ENCODE data around the gene BCOR.

BCOR gene

DNA sequence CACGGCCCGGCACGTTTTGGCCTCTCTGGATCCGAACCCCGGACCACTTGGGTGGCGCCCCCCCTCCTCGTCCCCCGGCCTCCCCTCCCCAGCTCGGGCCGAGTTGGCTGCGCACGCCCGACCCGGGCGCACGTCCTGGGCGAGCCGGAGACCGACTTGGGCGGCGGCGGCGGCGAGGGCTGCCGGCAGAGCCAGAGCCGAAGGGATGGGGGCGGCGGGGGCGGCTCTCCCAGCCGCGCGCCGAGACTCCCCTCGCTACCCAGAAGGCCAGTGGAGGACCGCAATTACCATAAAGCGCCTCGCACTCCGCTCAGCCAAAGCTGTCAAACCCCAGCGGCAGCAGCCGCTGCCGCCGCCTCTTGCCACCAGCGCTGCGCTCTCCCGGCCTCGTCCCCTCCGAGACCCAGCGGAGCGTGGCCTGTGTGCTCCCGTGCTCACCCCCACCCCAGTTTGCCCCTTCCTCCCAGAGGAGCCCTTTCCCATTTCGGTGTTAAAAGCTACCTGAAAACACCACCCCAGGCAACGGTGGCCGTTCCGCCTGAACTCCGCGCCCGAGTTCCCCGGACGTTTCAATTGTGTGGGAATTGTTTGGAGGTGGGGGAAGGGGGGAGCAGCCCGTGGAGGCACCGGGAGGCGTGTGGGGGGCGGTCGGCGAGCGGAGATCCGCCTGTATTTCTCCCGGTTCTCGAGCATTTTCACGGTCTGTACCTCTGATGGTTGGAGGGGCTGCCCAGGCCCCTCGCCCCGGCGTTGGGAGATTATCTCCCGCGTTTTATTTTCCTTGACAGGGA lies 701 bp upstream of the BCOR start:
- under 1% methylated on average over 20 of the region's 75 CpGs for WGBS
- H4K8ac ChIP-seq (ENCODE audit: low read length): no peak overlapping the region
- H3K9me3 ChIP-seq (ENCODE audit: control insufficient read depth, low read length): no peaks in the 10 kb centered on the region
- no peak overlapping the region for H2AFZ ChIP-seq (ENCODE audit: low read depth, low read length)
- H2BK15ac ChIP-seq (ENCODE audit: low read depth, poor library complexity, severe bottlenecking): no peak overlapping the region
- H3K4me2 ChIP-seq (ENCODE audit: low read length, poor library complexity, severe bottlenecking): peak overlapping the region; percentile 87
- peak overlapping the region; percentile 62 to 78 for H3K18ac ChIP-seq (ENCODE audit: low read depth in 1 of 2, low read length in 2 of 2)
- H3K36me3 ChIP-seq (ENCODE audit: control insufficient read depth in 1 of 2, insufficient read depth in 2 of 2, low read depth in 1 of 2, low read length in 2 of 2): peaks cover 0 to 3% of the 10 kb centered on the region in 2 experiments
- H3K27ac ChIP-seq (ENCODE audit: low read length, poor library complexity, severe bottlenecking): peak overlapping the region; percentile 38
- peak overlapping the region in 1 of 2 experiments; percentile 28 for H3K4ac ChIP-seq (ENCODE audit: low read depth in 1 of 2, low read length in 2 of 2)
- H4K91ac ChIP-seq (ENCODE audit: low read length): no peak overlapping the region
- peaks cover 0 to 49% of the 10 kb centered on the region in 2 experiments for H3K27me3 ChIP-seq (ENCODE audit: control insufficient read depth in 1 of 2, insufficient read depth in 1 of 2, low read length in 2 of 2)
- H3K4me3 ChIP-seq (ENCODE audit: insufficient read depth in 1 of 2, low read depth in 1 of 2, low read length in 2 of 2): peak overlapping the region; percentile 69 to 71
- H2BK5ac ChIP-seq (ENCODE audit: low read depth, low read length, poor library complexity, severe bottlenecking): no peak overlapping the region
- no peak overlapping the region for H2AK5ac ChIP-seq (ENCODE audit: low read length, severe bottlenecking)
- H3K79me1 ChIP-seq (replicated peaks; ENCODE audit: low read length, poor library complexity, severe bottlenecking): peaks cover 6% of the 10 kb centered on the region
- H2BK120ac ChIP-seq (ENCODE audit: low read depth, low read length): no peak overlapping the region
- DNase-seq: peak; percentile 78
- H3K4me1 ChIP-seq (ENCODE audit: control insufficient read depth, insufficient read depth, low read depth, low read length): peaks cover 9% of the 10 kb centered on the region
- H3K14ac ChIP-seq (ENCODE audit: low read length in 2 of 2): peak overlapping the region in 1 of 2 experiments; percentile 48
- no peak overlapping the region for H2BK12ac ChIP-seq (ENCODE audit: low read length in 2 of 2)
- H3K9ac ChIP-seq (ENCODE audit: low read length): no peak overlapping the region
- no peak overlapping the region for H3K23ac ChIP-seq (ENCODE audit: low read length in 2 of 2)

- no peak overlapping the region for H3K18ac ChIP-seq (ENCODE audit: low read depth in 1 of 2, low read length in 2 of 2)
- H2BK12ac ChIP-seq (ENCODE audit: low read length in 2 of 2): no peak overlapping the region
- H4K8ac ChIP-seq (ENCODE audit: low read length): no peak overlapping the region
- no CpG with 5 or more reads among the region's 42 CpGs for WGBS
- H2BK15ac ChIP-seq (ENCODE audit: low read depth, poor library complexity, severe bottlenecking): peak overlapping the region; percentile 52
- no peak overlapping the region for H2BK5ac ChIP-seq (ENCODE audit: low read depth, low read length, poor library complexity, severe bottlenecking)
- no peak overlapping the region for H2AFZ ChIP-seq (ENCODE audit: low read depth, low read length)
- peaks cover 13% of the 10 kb centered on the region for H3K4me1 ChIP-seq (ENCODE audit: control insufficient read depth, insufficient read depth, low read depth, low read length)
- H2BK120ac ChIP-seq (ENCODE audit: low read depth, low read length): peak overlapping the region; percentile 49
- no peak overlapping the region for H3K4ac ChIP-seq (ENCODE audit: low read depth in 1 of 2, low read length in 2 of 2)
- no peak overlapping the region for H3K27ac ChIP-seq (ENCODE audit: low read length, poor library complexity, severe bottlenecking)
- peaks cover 4% of the 10 kb centered on the region for H3K79me1 ChIP-seq (replicated peaks; ENCODE audit: low read length, poor library complexity, severe bottlenecking)
- H3K36me3 ChIP-seq (ENCODE audit: control insufficient read depth in 1 of 2, insufficient read depth in 2 of 2, low read depth in 1 of 2, low read length in 2 of 2): no peaks in the 10 kb centered on the region
- no peak overlapping the region for H4K91ac ChIP-seq (ENCODE audit: low read length)
- peak overlapping the region; percentile 53 for H3K4me2 ChIP-seq (ENCODE audit: low read length, poor library complexity, severe bottlenecking)
- H3K9me3 ChIP-seq (ENCODE audit: control insufficient read depth, low read length): no peaks in the 10 kb centered on the region
- no peak overlapping the region for H3K9ac ChIP-seq (ENCODE audit: low read length)
- peak overlapping the region; percentile 71 to 76 for H3K4me3 ChIP-seq (ENCODE audit: insufficient read depth in 1 of 2, low read depth in 1 of 2, low read length in 2 of 2)
- H3K27me3 ChIP-seq (ENCODE audit: control insufficient read depth in 1 of 2, insufficient read depth in 1 of 2, low read length in 2 of 2): peaks cover 0 to 51% of the 10 kb centered on the region in 2 experiments
- no peak overlapping the region for H2AK5ac ChIP-seq (ENCODE audit: low read length, severe bottlenecking)
- DNase-seq: peak; percentile 21
- H3K23ac ChIP-seq (ENCODE audit: low read length in 2 of 2): no peak overlapping the region
- no peak overlapping the region for H3K14ac ChIP-seq (ENCODE audit: low read length in 2 of 2)
Observed at GRCh38 chrX:40097141-40097503, 636 bp downstream of the BCOR start.

GRCh38 chrX:40096395-40097091 lies 1.2 kb downstream of the BCOR start:
- no peaks in the 10 kb centered on the region for H3K9me3 ChIP-seq (ENCODE audit: control insufficient read depth, low read length)
- H4K8ac ChIP-seq (ENCODE audit: low read length): no peak overlapping the region
- peak overlapping the region; percentile 71 to 76 for H3K4me3 ChIP-seq (ENCODE audit: insufficient read depth in 1 of 2, low read depth in 1 of 2, low read length in 2 of 2)
- peaks cover 0 to 48% of the 10 kb centered on the region in 2 experiments for H3K27me3 ChIP-seq (ENCODE audit: control insufficient read depth in 1 of 2, insufficient read depth in 1 of 2, low read length in 2 of 2)
- peak overlapping the region in 1 of 2 experiments; percentile 60 for H3K14ac ChIP-seq (ENCODE audit: low read length in 2 of 2)
- peaks cover 3% of the 10 kb centered on the region for H3K79me1 ChIP-seq (replicated peaks; ENCODE audit: low read length, poor library complexity, severe bottlenecking)
- no peak overlapping the region for H3K23ac ChIP-seq (ENCODE audit: low read length in 2 of 2)
- WGBS: under 1% methylated on average over 34 of the region's 66 CpGs
- no peak overlapping the region for H2BK12ac ChIP-seq (ENCODE audit: low read length in 2 of 2)
- H2AK5ac ChIP-seq (ENCODE audit: low read length, severe bottlenecking): no peak overlapping the region
- no peak overlapping the region for H2BK15ac ChIP-seq (ENCODE audit: low read depth, poor library complexity, severe bottlenecking)
- no peak overlapping the region for H2AFZ ChIP-seq (ENCODE audit: low read depth, low read length)
- H3K36me3 ChIP-seq (ENCODE audit: control insufficient read depth in 1 of 2, insufficient read depth in 2 of 2, low read depth in 1 of 2, low read length in 2 of 2): no peaks in the 10 kb centered on the region
- peak overlapping the region; percentile 33 to 90 for H3K18ac ChIP-seq (ENCODE audit: low read depth in 1 of 2, low read length in 2 of 2)
- peak overlapping the region; percentile 89 for H3K4me2 ChIP-seq (ENCODE audit: low read length, poor library complexity, severe bottlenecking)
- H3K9ac ChIP-seq (ENCODE audit: low read length): peak overlapping the region; percentile 48
- no peak overlapping the region for H3K27ac ChIP-seq (ENCODE audit: low read length, poor library complexity, severe bottlenecking)
- peaks cover 18% of the 10 kb centered on the region for H3K4me1 ChIP-seq (ENCODE audit: control insufficient read depth, insufficient read depth, low read depth, low read length)
- no peak overlapping the region for H4K91ac ChIP-seq (ENCODE audit: low read length)
- DNase-seq: peak; percentile 72
- no peak overlapping the region for H3K4ac ChIP-seq (ENCODE audit: low read depth in 1 of 2, low read length in 2 of 2)
- no peak overlapping the region for H2BK5ac ChIP-seq (ENCODE audit: low read depth, low read length, poor library complexity, severe bottlenecking)
- H2BK120ac ChIP-seq (ENCODE audit: low read depth, low read length): peak overlapping the region; percentile 49

Data from mesenchymal stem cell (in vitro differentiated cells and primary cell).